HG02981 (cell line): ENCODE measurements around the gene TOMM34.

Source experiments
- ATAC-seq: cut with Tn5 transposase; IDR thresholded peaks from one replicate; pipeline ENCODE4 v1.9.1; 2021; ENCODE audit warnings: mild to moderate bottlenecking, moderate library complexity; ENCODE audit not compliant: unreplicated experiment

The TOMM34 gene

DNA sequence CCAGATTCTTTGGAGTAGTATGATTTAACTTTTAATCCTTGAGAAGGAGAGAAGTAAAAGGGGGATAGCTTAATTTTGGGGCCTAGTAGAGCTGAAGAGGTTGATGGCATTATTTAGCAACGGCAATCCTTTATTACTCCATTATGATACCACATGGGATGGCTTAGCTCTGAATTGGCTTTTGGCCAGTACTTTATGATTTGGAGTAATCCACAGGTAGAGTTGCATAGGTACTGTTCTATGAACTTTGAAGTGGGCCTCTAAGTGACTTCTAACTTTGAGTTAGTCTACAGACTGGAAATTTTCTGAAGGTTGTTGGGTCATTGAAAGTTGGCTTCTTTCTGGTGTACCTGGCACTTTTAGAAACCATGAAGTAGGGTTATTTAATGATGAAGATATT, 63.1 kb downstream of the TOMM34 start:
- ATAC-seq = no peak

DNA sequence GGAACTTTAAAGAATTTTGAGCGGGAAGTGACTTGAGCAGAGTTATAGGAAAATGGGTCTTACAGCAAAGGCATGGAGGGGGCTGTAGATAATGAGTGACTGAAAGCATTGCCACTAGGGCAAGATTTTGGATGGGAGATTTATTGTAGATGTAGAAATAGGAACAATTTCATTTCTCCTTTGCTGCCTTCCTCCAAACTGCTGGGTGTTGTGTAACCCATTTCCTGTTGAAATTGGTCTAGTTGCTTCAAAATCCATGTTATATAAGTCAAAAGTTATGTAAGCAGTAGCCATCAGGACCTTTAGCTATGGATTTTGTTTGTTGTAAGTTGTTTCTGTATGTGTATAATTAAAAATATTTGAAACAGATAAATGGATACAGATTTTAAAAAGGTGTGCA, 63.6 kb downstream of the TOMM34 start:
- ATAC-seq = no peak

DNA sequence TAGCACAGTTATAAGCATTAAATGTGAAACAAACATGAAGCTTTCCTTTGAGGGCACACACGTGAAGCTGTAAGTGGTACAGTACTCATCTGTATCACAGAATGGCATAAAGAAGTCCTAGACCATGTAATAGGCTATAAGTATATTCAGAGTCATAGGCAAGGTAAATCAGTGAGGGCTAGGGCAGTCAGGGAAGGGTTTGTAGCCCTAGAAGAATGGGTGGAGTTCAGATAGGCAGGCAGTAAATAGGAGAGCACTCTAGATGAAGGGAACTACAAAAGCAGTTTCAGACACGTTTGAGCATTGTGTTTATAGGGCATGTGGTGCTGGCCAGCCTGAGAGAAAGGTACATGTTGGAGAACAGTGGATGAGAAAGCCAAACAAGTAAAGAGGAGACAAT, 65.2 kb downstream of the TOMM34 start:
- ATAC-seq = no peak
